ENCODE data around the gene CECR2. TPM values are rescaled to one million over a fixed set of nuclear protein-coding genes. Genes with fewer than 3 reads are reported as not detected.

The CECR2 gene
- 5.5 TPM for total RNA-seq
- long read RNA-seq, partial matches to known transcripts, result 1 of 3 reads
- long read RNA-seq, other reads (novel, unspliced or antisense), result 2 of 3 reads

GRCh38 chr22:17369439-17370025 is at the start of gene CECR2:
TSS of gene CECR2 (plus strand) at chr22:17369460. CDS start at chr22:17369784, 324 bp downstream.
- ATAC-seq (ENCODE audit: poor library complexity), result peak; percentile 13
- peak; percentile 64 for DNase-seq
- intact Hi-C loops (cut with DNase I), result loop anchor here (5.0 to 10.0 kb wide), 3 partner anchors 115 to 133 kb away; no protein-coding TSS in a partner anchor

GRCh38 chr22:17319546-17319945 is 49.7 kb upstream of the CECR2 start:
- intact Hi-C loops (cut with DNase I), result no loop called here
- ATAC-seq (ENCODE audit: poor library complexity), result no peak
- DNase-seq, result no peak

- no peak for DNase-seq
- intact Hi-C loops (cut with DNase I), result no loop called here
Measured at GRCh38 chr22:17322511-17322910, 46.7 kb upstream of the CECR2 start.

GRCh38 chr22:17331690-17332089 is 37.6 kb upstream of the CECR2 start:
- intact Hi-C loops (cut with DNase I), result no loop called here
- ATAC-seq (ENCODE audit: poor library complexity), result no peak

More at GRCh38 chr22:17322511-17322910, 46.7 kb upstream of the CECR2 start:
- ATAC-seq (ENCODE audit: poor library complexity), result no peak

GRCh38 chr22:17332109-17332800 is 37.0 kb upstream of the CECR2 start:
- ATAC-seq (ENCODE audit: poor library complexity) (no peak), DNase-seq (no peak)
- intact Hi-C loops (cut with DNase I), result no loop called here

More at GRCh38 chr22:17331690-17332089, 37.6 kb upstream of the CECR2 start:
- DNase-seq, result no peak

- intact Hi-C loops (cut with DNase I), result no loop called here
- no peak for DNase-seq
- ATAC-seq (ENCODE audit: poor library complexity), result no peak
Measured at GRCh38 chr22:17334059-17334458, 35.2 kb upstream of the CECR2 start.

- intact Hi-C loops (cut with DNase I), result no loop called here
- DNase-seq (no peak), ATAC-seq (ENCODE audit: poor library complexity) (no peak)
Measured at GRCh38 chr22:17334983-17335382, 34.3 kb upstream of the CECR2 start.

- ATAC-seq (ENCODE audit: poor library complexity), result no peak
- intact Hi-C loops (cut with DNase I), result no loop called here
- no peak for DNase-seq
Measured at GRCh38 chr22:17336061-17336460, 33.2 kb upstream of the CECR2 start.

- DNase-seq (no peak), ATAC-seq (ENCODE audit: poor library complexity) (peak; percentile 54)
- intact Hi-C loops (cut with DNase I), result no loop called here
Measured at GRCh38 chr22:17337639-17338038, 31.6 kb upstream of the CECR2 start.

- intact Hi-C loops (cut with DNase I), result no loop called here
- peak; percentile 82 for ATAC-seq (ENCODE audit: poor library complexity)
Measured at GRCh38 chr22:17339095-17339693, 30.1 kb upstream of the CECR2 start.

GRCh38 chr22:17342361-17342760 is 26.9 kb upstream of the CECR2 start:
- ATAC-seq (ENCODE audit: poor library complexity), result no peak
- no peak for DNase-seq
- intact Hi-C loops (cut with DNase I), result no loop called here

More at GRCh38 chr22:17339095-17339693, 30.1 kb upstream of the CECR2 start:
- no peak for DNase-seq

- intact Hi-C loops (cut with DNase I), result no loop called here
- ATAC-seq (ENCODE audit: poor library complexity) (no peak), DNase-seq (no peak)
Measured at GRCh38 chr22:17343766-17344165, 25.5 kb upstream of the CECR2 start.

GRCh38 chr22:17346578-17346977 is 22.7 kb upstream of the CECR2 start:
- DNase-seq (no peak), ATAC-seq (ENCODE audit: poor library complexity) (no peak)
- intact Hi-C loops (cut with DNase I), result no loop called here

- DNase-seq (no peak), ATAC-seq (ENCODE audit: poor library complexity) (no peak)
- intact Hi-C loops (cut with DNase I), result no loop called here
Measured at GRCh38 chr22:17347724-17348123, 21.5 kb upstream of the CECR2 start.

GRCh38 chr22:17348464-17349103 is 20.7 kb upstream of the CECR2 start:
- intact Hi-C loops (cut with DNase I), result no loop called here
- DNase-seq, result no peak
- no peak for ATAC-seq (ENCODE audit: poor library complexity)

- no peak for ATAC-seq (ENCODE audit: poor library complexity)
- intact Hi-C loops (cut with DNase I), result no loop called here
- DNase-seq, result no peak
Measured at GRCh38 chr22:17349172-17349571, 20.1 kb upstream of the CECR2 start.

- ATAC-seq (ENCODE audit: poor library complexity) (no peak), DNase-seq (no peak)
- intact Hi-C loops (cut with DNase I), result loop anchor here (10.0 kb wide), 1 partner anchor 175 kb away; no protein-coding TSS in a partner anchor
Measured at GRCh38 chr22:17350292-17350691, 19.0 kb upstream of the CECR2 start.

- intact Hi-C loops (cut with DNase I), result loop anchor here (10.0 kb wide), 1 partner anchor 178 kb away; no protein-coding TSS in a partner anchor
- no peak for ATAC-seq (ENCODE audit: poor library complexity)
- no peak for DNase-seq
Measured at GRCh38 chr22:17352798-17353197, 16.5 kb upstream of the CECR2 start.

GRCh38 chr22:17357688-17358087 is 11.6 kb upstream of the CECR2 start:
- ATAC-seq (ENCODE audit: poor library complexity) (no peak), DNase-seq (no peak)
- intact Hi-C loops (cut with DNase I), result loop anchor here (10.0 kb wide), 1 partner anchor 183 kb away; no protein-coding TSS in a partner anchor

Measured in Right ventricle myocardium superior (tissue), 1 donor.